ENCODE measurements around the gene CD200R1. TPM values are rescaled to one million over a fixed set of nuclear protein-coding genes. Genes with fewer than 3 reads are reported as not detected.

CD200R1 gene
- total RNA-seq, 2 donors from 2014 or later: 0.37 to 0.83 TPM

- no peak for TF ChIP-seq CTCF (IDR thresholded peaks at IDR 0.05)
- Histone ChIP-seq H3K9me3 (no peaks in the 10 kb centered on the region), H3K27me3 (no peaks in the 10 kb centered on the region), H3K36me3 (no peaks in the 10 kb centered on the region), H3K4me1 (no peaks in the 10 kb centered on the region), H3K4me3 (no peak overlapping the region), H3K27ac (no peak overlapping the region)
- no peak for DNase-seq (ENCODE audit: low spot score)
Observed at GRCh38 chr3:112963683-112964082, 11.2 kb downstream of the CD200R1 start.

- Histone ChIP-seq H3K27ac (no peak overlapping the region), H3K4me3 (no peak overlapping the region)
- TF ChIP-seq CTCF (IDR thresholded peaks at IDR 0.05): no peak
Observed at GRCh38 chr3:112958811-112959560, 15.9 kb downstream of the CD200R1 start.

GRCh38 chr3:112956351-112956750 is 18.6 kb downstream of the CD200R1 start:
- no peak for TF ChIP-seq CTCF (IDR thresholded peaks at IDR 0.05)
- Histone ChIP-seq H3K27ac (no peak overlapping the region), H3K9me3 (peaks cover 0 to 6% of the 10 kb centered on the region in 2 donors), H3K4me1 (no peaks in the 10 kb centered on the region), H3K27me3 (no peaks in the 10 kb centered on the region), H3K4me3 (no peak overlapping the region), H3K36me3 (no peaks in the 10 kb centered on the region)
- DNase-seq (ENCODE audit: low spot score): no peak

More at GRCh38 chr3:112958811-112959560, 15.9 kb downstream of the CD200R1 start:
- Histone ChIP-seq H3K9me3 (no peaks in the 10 kb centered on the region), H3K4me1 (no peaks in the 10 kb centered on the region), H3K27me3 (no peaks in the 10 kb centered on the region), H3K36me3 (no peaks in the 10 kb centered on the region)
- DNase-seq (ENCODE audit: low spot score): no peak

DNA sequence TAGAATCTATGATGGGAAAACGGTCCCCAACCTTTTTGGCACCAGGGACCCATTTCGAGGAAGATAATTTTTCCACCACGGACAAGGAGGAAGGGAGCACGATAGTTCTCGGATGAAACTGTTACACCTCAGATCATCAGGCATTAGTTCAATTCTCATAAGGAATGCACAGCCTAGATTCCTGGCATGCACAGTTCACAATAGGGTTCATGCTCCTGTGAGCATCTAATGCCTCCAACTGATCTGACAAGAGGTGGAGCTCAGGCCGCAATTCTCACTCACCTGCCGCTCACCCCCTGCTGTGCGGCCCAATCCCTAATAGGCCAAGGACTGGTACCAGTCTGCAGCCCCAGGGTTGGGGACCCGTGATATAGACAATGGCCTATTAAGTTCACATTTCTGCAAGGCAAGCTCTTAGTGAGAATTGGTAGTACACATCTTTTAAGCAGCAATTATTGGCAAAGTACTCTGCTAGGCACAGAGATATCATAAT is 26.5 kb downstream of the CD200R1 start:
- H3K9me3 ChIP-seq: peaks cover 0 to 6% of the 10 kb centered on the region in 2 donors
- H3K4me1 ChIP-seq: no peaks in the 10 kb centered on the region
- no peak for DNase-seq (ENCODE audit: low spot score)
- H3K36me3 ChIP-seq: no peaks in the 10 kb centered on the region
- H3K27ac ChIP-seq: no peak overlapping the region
- H3K27me3 ChIP-seq: no peaks in the 10 kb centered on the region
- no peak overlapping the region for H3K4me3 ChIP-seq
- TF ChIP-seq CTCF (IDR thresholded peaks at IDR 0.05): no peak

- Histone ChIP-seq H3K27me3 (no peaks in the 10 kb centered on the region), H3K27ac (no peak overlapping the region), H3K4me1 (no peaks in the 10 kb centered on the region), H3K9me3 (peaks cover 0 to 15% of the 10 kb centered on the region in 2 donors), H3K4me3 (no peak overlapping the region), H3K36me3 (no peaks in the 10 kb centered on the region)
- no peak for DNase-seq (ENCODE audit: low spot score)
- TF ChIP-seq CTCF (IDR thresholded peaks at IDR 0.05): no peak
Observed at GRCh38 chr3:112931736-112932521, 43.0 kb downstream of the CD200R1 start.

Data from right atrium auricular region (tissue), 2 donors.